Measurements from ENCODE around the gene CD70. TPM values are rescaled to one million over a fixed set of nuclear protein-coding genes. Genes with fewer than 3 reads are reported as not detected.
"Not testable (repeated sequence)": the region's sequence is repeated elsewhere in the genome, so short reads cannot be mapped to it uniquely, and the experiment has no call there.

CD70 gene
- total and polyA plus RNA-seq, 3 donors from 2014 or later: 0.63 to 1.0 TPM; not detected in 1

DNA sequence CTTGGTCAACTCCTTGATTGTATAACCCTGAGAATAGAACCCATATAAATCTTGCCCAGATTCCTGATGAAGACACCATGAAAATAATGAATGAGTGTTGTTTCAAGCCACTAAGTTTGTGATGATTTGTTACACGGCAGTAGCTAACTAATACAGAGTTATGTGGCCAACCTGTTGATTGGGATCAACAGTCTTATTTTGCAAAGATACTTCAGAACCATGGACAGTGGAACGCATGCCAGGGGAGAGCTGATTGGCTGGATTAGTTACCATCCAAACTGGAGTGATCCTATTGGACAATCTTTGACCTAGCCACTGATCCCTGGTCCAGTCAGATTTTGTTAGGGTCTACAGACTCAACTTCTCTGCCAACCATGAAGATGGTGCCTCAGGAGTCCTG is 26.6 kb downstream of the CD70 start:
- intact Hi-C loops (cut with DNase I; ENCODE audit: low total_unique reads): no loop called here
- H3K4me1 ChIP-seq: no peaks in the 10 kb centered on the region
- peak; percentile 30 for DNase-seq
- TF ChIP-seq, protein P1, sequence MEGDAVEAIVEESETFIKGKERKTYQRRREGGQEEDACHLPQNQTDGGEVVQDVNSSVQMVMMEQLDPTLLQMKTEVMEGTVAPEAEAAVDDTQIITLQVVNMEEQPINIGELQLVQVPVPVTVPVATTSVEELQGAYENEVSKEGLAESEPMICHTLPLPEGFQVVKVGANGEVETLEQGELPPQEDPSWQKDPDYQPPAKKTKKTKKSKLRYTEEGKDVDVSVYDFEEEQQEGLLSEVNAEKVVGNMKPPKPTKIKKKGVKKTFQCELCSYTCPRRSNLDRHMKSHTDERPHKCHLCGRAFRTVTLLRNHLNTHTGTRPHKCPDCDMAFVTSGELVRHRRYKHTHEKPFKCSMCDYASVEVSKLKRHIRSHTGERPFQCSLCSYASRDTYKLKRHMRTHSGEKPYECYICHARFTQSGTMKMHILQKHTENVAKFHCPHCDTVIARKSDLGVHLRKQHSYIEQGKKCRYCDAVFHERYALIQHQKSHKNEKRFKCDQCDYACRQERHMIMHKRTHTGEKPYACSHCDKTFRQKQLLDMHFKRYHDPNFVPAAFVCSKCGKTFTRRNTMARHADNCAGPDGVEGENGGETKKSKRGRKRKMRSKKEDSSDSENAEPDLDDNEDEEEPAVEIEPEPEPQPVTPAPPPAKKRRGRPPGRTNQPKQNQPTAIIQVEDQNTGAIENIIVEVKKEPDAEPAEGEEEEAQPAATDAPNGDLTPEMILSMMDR (IDR thresholded peaks at IDR 0.05): no peak
- no peak for TF ChIP-seq POLR2A (IDR thresholded peaks at IDR 0.05)
- 61 to 63% methylated on average over 2 of the region's 2 CpGs for WGBS, 2 donors
- no peak overlapping the region for H3K27ac ChIP-seq
- H3K4me3 ChIP-seq: no peak overlapping the region
- no peaks in the 10 kb centered on the region for H3K9me3 ChIP-seq
- no peaks in the 10 kb centered on the region for H3K27me3 ChIP-seq
- no peaks in the 10 kb centered on the region for H3K36me3 ChIP-seq (ENCODE audit: low read depth, missing control alignments)

DNA sequence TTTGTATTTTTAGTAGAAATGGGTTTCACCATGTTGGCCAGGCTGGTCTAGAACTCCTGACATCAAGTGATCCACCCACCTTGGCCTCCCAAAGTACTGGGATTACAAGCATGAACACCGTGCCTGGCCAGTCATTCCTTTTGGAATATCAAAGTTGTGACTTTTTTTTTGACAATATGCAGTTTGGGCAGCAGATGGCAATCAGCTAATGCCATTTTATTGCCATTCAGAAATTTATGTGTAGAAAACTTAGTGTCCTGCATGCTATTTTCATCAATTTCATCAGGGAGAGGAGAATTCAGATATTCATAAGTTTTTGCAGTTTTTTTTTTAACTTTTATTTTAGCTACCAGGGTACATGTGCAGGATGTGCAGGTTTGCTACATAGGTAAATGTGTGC is 28.5 kb downstream of the CD70 start:
- WGBS, 2 donors: 46 to 73% methylated on average over 1 of the region's 1 CpG
- H3K4me1 ChIP-seq; H3K27me3 ChIP-seq; H3K36me3 ChIP-seq (ENCODE audit: low read depth, missing control alignments); H3K27ac ChIP-seq; H3K4me3 ChIP-seq; DNase-seq; H3K9me3 ChIP-seq; intact Hi-C loops (cut with DNase I; ENCODE audit: low total_unique reads): not testable (repeated sequence)

DNA sequence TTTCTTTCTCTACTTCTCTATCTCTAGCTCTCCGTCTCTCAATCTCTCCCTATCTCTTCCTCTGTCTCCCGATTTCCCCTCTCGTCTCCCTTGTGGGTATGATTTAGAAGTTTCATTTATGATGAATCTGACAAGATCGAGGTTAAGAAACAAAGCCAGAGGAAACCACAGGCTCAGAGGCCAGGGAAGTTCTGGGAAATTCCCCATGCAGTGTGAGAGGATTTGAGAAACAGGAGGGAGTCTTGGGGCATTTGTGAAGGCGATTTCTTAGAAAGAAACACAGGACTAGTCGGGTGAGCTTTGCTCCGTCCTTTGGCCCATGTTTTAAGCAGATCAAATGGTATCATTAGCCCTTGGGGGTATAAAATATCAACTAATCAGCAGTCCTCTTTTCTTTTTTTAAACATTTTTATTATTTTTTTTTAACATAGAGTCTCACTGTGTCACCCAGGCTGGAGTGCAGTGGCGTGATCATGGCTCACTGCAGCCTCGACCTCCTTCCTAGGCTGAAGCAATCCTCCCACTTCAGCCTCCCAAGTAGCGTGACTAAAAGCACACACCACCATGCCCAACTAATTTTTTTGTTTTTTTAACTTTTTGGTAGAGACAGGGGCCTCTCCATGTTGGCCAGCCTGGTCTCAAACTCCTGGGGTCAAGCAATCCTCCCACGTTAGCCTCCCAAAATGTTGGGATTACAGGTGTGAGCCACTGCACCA is 34.3 kb downstream of the CD70 start:
- Histone ChIP-seq H3K36me3 (ENCODE audit: low read depth, missing control alignments) (no peaks in the 10 kb centered on the region), H3K9me3 (no peaks in the 10 kb centered on the region), H3K27ac (no peak overlapping the region), H3K4me3 (no peak overlapping the region), H3K4me1 (no peaks in the 10 kb centered on the region), H3K27me3 (no peaks in the 10 kb centered on the region)
- no peak for DNase-seq
- TF ChIP-seq, protein P1 (IDR thresholded peaks at IDR 0.05): no peak
- TF ChIP-seq POLR2A (IDR thresholded peaks at IDR 0.05): no peak
- intact Hi-C loops (cut with DNase I; ENCODE audit: low total_unique reads): no loop called here
- WGBS, 2 donors: 71 to 73% methylated on average over 11 of the region's 11 CpGs

DNA sequence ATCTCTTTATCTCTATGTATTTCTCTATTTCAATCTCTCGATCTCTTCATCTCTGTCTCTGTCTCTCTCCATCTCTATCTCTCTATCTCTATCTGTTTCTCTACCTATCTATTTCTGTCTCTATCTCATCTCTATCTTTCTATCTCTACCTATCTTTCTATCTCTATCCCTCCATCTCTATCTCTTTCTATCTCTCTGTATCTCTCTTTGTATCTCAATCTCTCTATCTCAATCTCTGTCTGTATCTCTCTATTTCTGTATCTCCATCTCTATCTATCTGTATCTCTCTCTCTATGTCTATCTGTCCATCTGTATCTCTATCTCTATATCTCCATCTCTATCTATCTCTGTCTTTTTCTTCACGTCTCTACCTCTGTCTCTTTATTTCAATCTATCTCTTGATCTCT is 34.9 kb downstream of the CD70 start:
- H3K27me3 ChIP-seq: no peaks in the 10 kb centered on the region
- 82 to 89% methylated on average over 2 of the region's 2 CpGs for WGBS, 2 donors
- no peaks in the 10 kb centered on the region for H3K36me3 ChIP-seq (ENCODE audit: low read depth, missing control alignments)
- no peak overlapping the region for H3K27ac ChIP-seq
- intact Hi-C loops (cut with DNase I; ENCODE audit: low total_unique reads): no loop called here
- H3K4me3 ChIP-seq: no peak overlapping the region
- H3K4me1 ChIP-seq: no peaks in the 10 kb centered on the region
- no peak for DNase-seq
- TF ChIP-seq, protein P1 (IDR thresholded peaks at IDR 0.05): no peak
- no peak for TF ChIP-seq POLR2A (IDR thresholded peaks at IDR 0.05)
- H3K9me3 ChIP-seq: no peaks in the 10 kb centered on the region

DNA sequence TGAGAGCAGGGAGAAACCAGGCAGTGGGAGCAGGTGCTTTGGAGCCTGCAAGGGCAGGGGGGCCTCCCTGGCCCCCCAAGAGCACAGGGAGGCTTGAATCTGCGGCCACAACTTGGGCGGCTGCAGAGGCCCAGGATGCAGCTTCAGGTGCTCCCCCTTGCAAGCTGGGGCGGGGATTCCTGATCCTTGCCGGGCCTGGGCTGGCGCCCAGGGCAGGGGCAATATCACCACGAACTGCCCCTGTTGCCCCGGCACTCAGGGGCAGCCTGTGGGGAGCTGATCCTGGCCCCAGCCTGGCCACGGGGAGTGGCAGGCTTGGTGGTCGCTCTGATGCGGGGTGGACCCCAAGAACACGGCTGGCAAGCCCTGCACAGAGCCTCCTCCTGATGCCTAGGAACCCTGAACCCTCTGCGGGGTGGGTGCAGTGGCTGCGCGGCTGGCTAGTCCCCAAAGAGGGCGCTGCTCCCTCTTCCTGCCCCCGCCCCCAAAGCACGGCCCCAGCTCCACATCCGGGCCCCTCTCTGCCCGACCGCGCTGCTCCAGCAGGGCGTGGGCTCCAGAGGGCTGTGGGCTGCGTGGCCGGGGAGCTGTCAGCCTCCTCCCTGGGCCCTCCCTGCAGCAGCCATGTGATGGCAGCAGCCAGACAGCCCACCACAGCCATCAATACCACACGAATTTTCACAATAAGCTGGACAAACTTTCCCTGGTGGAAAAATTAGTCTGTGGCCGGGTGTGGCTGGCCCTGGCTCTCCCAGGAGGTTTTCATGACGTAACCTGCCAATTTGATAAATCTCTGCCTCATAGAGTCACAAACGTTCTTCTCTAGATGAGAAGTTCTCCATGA is 39.1 kb downstream of the CD70 start:
- Histone ChIP-seq H3K4me1 (no peaks in the 10 kb centered on the region), H3K9me3 (no peaks in the 10 kb centered on the region), H3K4me3 (peak overlapping the region in 1 of 2 donors; percentile 9), H3K36me3 (ENCODE audit: low read depth, missing control alignments) (no peaks in the 10 kb centered on the region), H3K27me3 (no peaks in the 10 kb centered on the region), H3K27ac (no peak overlapping the region)
- WGBS, 2 donors: 18 to 42% methylated on average over 4 to 15 of the region's 28 CpGs
- peak; percentile 42 for DNase-seq
- TF ChIP-seq, protein P1 (IDR thresholded peaks at IDR 0.05): no peak
- TF ChIP-seq POLR2A (IDR thresholded peaks at IDR 0.05): no peak
- intact Hi-C loops (cut with DNase I; ENCODE audit: low total_unique reads): no loop called here

Measured in testis (tissue), 3 donors.